ENCODE data around the gene CHCHD6.

DNA sequence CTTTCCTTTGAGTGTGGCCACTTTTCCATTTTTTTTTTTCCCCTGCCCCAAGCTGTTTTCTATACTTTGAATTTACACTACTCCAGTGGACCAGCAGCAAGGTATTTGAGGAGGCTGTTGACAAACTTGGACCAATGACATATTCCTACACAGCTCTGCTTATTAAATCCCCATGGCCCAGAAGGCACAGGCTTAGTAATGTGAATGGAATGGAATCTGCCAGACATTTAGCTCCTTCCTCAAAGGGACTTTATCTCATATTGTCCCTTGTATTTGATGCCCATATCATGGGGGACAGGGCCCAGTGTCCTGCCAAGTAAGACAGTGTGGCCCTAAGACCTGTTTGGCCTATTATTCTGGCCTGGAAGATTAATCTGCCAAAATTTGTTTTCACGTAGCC is 107.5 kb downstream of the CHCHD6 start:
- TF ChIP-seq, protein P1, sequence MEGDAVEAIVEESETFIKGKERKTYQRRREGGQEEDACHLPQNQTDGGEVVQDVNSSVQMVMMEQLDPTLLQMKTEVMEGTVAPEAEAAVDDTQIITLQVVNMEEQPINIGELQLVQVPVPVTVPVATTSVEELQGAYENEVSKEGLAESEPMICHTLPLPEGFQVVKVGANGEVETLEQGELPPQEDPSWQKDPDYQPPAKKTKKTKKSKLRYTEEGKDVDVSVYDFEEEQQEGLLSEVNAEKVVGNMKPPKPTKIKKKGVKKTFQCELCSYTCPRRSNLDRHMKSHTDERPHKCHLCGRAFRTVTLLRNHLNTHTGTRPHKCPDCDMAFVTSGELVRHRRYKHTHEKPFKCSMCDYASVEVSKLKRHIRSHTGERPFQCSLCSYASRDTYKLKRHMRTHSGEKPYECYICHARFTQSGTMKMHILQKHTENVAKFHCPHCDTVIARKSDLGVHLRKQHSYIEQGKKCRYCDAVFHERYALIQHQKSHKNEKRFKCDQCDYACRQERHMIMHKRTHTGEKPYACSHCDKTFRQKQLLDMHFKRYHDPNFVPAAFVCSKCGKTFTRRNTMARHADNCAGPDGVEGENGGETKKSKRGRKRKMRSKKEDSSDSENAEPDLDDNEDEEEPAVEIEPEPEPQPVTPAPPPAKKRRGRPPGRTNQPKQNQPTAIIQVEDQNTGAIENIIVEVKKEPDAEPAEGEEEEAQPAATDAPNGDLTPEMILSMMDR (IDR thresholded peaks at IDR 0.05; ENCODE audit: insufficient read depth, low read length, poor library complexity, severe bottlenecking) = no peak
- TF ChIP-seq EZH2phosphoT487 (conservative IDR thresholded peaks at IDR 0.05; ENCODE audit: low read length) = no peak
